GM18907 (cell line): ENCODE results near the gene TMEM164.
"Not testable (repeated sequence)": the region's sequence is repeated elsewhere in the genome, so short reads cannot be mapped to it uniquely, and the experiment has no call there.

Source experiments
- ATAC-seq: cut with Tn5 transposase; IDR thresholded peaks from one replicate; pipeline ENCODE4 v1.9.1; 2021; ENCODE audit warnings: mild to moderate bottlenecking, moderate library complexity; ENCODE audit not compliant: unreplicated experiment

The TMEM164 gene

DNA sequence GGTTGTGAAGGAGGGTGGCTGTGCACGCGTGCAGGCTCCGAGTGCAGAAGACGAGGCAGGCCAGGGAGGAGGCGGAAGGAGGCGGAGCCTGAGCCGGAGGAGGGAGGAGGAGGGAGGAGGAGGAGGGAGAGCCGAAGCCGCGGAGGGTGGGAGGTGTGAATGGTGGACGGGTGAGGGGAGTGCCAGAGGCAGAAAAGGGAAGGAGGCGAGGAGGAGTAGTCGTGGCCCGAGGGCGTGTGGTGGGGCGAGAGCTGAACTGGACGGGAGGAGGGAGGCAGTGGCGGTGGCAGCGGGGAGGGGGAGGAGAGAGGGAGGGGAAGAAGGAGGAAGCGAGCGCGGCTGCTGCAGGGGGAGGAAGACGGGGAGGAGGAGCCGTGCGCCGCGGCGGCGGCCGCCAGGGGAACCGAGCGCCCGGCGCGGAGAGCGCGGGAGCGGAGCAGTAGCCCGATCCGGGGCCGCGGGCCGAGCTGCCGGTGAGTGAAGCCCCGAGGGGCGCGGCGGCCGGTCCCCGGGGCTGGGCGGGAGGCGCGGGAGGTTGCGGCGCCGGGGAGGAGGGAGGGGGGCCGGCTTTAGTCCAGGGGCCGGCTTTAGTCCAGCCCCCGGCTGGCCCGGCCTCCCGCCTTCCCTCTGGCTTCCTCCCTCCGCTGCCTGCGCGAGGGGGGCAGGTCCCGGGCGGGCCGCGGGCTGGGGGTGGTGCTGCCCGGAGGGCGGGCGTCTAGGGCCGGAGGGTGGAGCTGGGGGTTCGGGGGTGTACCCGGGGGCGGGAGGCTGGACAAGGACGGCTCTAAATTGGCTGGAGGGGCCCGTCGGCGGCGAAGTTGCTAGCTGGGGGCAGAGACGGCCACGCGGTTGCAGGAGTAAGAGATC, at the start of gene TMEM164:
Gene TMEM164, plus strand, starts transcription at position 815 of the 867 bp plus-strand sequence. CDS start 661 bp downstream, outside the sequence.
- ATAC-seq = peak; percentile 88

DNA sequence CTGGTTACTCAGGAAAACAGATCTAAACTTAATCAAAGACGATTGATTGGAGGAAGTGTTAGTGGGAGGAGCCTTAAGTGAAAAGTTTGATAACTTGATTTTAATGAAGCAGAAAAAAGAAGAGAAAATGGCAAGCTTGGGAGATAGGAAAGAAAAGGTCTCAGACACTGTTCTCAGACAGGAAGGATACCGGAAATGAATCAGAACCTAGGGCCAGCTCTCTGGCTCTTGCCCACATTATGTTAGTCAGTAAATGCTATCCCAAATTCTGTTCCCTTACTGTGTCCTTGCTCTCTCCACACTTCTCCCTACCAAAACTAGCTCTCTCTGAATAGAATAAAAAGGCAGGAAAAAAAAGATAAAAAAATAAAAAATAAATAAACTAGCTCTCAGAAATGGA, 48.6 kb upstream of the TMEM164 start:
- ATAC-seq = no peak

DNA sequence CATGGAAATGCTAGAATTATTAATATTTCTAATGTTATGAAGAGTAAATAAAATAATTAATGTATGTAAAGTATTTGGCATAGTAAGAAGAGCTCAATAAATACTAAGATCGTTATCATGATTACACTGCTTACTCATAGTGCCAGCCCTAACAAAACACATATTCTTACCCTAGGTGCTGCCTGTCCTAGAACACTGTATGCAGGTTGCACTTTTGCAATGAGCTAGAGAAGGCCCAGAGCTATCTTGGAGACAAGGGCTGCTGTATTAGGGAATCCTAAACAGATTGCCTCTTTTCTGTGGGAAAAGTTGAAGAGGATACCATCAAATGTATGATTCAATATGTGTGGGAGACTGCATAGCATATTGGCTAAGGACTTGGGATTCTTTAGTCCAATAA, 48.0 kb upstream of the TMEM164 start:
- ATAC-seq = no peak

DNA sequence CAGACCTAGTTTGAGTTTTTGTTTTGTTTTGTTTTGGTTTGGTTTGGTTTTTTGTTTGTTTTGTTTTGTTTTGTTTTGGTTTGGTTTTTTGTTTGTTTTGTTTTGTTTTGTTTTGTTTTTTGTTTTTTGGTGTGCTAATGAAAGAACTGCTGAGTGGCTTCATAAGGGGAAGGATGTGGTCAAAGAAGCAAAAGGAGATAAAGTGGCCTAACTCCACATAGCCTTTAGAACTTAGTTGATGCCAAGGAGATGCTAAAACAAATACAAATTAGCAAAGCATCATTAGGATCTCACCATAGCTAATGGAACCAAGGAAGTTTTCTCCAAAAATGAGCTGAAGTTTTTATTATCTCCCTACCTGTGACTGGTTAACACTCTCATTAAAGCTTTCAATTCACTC, 44.6 kb upstream of the TMEM164 start:
- ATAC-seq = no peak

DNA sequence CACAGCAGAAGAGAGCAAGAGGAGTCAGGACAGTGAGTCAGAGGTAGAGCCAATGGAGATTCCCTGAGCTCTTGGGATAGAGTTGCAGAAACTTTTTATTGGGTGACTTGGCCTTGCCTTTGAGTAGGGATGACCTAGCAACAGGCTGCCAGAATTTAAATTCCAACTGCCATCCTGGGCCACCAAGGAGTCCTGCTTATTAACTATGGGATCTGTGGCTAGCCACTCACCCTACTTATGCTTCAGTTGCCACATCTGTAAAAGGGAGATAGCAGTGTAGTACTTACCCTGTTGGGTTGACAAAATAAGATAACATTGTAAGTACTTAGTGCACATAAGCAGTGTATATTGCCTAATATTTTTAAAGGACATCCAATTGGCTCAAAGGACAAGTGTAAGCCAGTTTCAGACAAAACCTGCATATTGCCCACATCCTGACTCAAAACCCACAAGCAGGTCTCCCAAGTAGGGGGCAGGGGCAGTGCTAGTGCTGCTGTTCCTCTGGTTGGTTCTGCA, 43.5 kb upstream of the TMEM164 start:
- no peak for ATAC-seq

DNA sequence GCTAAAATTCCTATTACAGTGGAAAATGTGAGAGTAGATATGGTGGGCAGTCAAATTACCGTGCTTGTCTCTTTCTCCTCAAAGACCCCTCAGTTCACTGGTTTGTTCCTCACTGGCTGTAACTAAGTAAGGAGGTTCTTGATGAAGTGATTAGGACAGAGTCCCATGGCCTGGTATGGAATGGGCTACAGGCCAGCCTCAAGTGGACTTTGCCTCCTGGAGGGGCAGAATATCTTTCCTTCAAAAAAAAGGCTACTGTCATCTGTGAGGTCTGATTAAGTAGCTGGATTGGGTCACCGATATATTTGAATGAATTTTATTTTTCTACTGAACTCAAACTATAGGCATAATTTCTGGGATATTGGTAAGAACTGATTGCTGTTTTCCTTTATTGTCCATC, 38.5 kb upstream of the TMEM164 start:
- no peak for ATAC-seq

DNA sequence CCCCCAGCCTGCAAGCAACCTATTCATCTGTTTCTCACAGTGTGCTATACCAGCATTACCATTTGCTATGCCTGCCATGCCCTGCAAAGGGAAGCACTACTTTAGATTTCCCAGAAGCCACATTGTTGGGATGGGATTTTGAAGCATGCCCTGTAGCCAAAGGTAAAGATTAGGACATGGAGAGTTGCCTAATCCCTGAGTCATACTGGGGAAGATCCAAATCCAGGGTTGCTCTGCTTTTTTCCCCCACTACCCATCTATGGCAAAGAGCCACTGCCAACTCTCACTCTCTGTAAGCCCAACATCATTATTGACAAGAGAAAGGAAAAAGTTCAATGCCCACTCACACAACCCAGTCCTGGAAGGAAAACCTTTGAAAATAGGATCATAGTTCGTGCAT, 36.7 kb upstream of the TMEM164 start:
- ATAC-seq = no peak

DNA sequence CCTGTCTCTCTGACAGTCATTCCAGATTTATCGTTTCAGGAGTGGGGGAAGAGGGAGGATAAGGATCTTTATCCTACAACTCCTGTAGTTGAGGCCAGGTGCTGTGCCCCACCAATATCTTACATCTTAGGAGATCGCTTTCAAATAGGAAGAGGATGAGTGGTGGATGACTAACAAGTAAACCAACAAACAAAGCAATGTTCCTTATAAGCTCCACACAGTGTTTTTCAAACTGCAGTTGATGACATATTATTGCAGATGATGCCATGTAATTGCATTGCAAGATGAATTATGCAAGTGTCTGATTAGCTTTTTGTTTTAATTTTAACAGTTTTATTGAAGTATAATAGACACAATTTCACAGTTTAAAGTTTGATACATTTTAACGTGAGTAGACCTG, 35.8 kb upstream of the TMEM164 start:
- no peak for ATAC-seq

DNA sequence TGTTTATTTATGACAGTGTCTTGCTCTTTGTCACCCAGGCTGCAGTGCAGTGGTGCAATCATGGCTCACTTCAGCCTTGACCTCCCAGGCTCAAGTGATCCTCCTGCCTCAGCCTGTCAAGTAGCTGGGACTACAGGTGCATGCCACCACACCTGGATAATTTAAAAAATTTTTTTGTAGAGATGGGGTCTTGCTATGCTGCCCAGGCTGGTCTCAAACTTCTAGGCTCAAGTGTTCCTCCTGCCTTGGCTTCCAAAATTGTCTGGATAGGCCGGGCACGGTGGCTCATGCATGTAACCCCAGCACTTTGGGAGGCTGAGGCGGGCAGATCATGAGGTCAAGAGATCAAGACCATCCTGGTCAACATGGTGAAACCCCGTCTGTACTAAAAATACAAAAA, 32.1 kb upstream of the TMEM164 start:
- ATAC-seq = not testable (repeated sequence)

DNA sequence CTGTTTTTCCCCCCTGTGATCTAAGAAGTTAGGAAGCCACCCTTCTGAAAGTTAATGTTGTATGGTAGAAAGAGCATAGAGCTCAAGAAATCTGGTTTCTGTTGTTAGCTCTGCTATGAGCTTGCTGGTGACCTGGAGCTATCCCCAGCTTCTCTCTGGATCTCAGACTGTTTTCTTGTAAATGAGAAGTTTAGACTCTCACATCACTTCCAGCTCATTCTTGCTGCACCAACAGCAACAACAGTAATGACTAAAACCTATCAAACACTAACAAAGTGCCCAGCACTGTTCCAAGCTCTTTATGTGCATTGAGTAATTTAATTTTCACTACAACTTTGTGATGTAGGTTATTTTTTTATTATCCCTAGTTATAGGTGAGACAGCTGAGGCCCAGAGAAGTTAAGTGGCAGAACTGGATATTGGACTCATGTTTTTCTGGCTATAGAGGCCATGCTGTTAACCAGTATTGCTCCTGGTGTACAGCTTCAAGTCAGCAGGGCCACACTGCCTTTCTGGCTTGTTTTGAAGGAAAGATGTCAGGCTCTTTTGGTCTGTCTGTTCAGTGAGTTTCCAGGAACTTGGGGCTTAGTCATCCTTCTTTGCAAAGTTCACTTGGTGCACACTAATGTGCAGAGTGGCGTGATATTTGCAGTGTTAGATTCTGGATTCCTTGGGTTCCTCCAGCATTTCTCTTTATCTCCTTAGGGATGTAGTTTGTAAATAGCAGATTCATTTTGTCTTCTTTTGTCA, 27.8 kb upstream of the TMEM164 start:
- no peak for ATAC-seq

DNA sequence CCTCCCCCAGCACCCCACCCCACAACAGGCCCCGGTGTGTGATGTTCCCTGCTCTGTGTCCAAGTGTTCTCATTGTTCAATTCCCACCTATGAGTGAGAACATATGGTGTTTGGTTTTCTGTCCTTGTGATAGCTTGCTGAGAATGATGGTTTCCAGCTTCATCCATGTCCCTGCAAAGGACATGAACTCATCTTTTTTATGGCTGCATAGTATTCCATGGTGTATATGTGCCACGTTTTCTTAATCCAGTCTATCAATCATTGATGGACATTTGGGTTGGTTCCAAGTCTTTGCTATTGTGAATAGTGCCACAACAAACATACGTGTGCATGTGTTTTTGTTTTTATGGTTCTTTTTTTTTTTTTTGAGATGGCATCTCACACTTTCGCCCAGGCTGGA, 17.7 kb upstream of the TMEM164 start:
- not testable (repeated sequence) for ATAC-seq

DNA sequence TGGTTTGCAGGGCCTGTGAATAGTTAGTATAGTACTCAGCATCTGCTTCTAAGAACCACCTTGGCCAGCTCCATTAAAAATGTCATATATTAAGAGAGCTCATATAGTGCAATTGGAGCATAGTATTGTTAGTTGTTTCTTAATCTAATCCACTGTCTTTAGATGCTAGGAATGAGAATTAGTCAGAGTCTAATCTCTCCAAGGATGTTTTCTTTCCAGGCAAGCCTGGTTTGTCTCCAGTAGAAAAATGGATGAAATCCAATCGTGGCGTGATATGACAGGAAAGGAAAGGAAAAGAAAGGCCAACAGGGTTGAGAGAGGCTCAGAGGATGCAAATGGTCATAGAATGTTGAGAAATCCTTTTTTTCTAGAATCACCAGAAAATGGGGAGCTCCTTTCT, 15.0 kb upstream of the TMEM164 start:
- no peak for ATAC-seq

DNA sequence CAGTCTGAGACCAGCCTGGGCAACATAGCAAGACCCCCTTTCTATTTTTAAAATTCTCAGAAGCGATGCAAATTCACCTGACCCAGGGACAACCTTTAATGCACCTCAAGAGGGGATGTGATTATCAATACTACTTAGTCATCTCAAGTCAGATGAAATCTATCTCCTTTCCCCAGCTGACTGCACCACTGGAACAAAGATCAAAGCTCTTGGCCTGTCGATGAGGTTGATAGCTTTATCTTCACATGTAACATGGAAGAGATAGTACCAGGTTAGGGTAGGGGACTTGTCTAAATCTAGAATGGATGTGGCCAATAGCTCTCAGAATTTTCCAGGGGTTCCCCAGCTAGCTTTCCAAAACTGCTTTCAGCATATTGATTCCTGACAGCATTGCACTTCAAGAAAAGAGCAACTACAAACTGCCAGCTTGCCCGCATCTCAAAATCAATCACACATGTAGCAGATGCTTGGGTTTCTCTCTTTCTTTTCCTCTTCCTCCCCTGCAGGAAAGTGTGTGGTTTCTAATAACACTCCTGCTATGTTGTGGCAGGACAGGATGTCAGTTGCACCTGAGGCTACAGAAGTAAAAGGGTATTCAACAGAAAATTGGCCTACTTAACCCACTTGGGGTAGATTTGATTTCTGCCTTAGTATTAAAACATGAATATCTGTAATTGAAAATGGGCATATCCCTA, 12.2 kb upstream of the TMEM164 start:
- ATAC-seq = no peak

DNA sequence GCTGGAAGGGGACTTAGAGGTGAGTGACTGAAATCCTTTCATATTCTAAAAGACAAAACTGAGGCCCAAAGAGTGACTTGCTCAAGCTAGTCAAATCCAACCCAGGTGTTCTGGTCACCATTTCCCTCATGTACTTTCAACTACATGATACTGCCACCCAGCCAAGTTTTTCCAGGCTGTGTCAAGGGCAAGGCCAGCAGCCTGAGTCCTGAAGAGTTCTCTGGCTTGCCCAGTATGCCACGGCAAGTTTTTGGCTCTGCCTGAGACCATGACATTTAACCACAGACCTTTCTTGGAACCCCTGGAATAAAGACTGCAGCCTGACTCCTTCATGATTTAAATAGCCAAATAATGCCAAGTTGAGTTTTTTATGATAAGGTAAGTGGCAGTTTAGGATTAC, 10.7 kb upstream of the TMEM164 start:
- ATAC-seq = no peak

DNA sequence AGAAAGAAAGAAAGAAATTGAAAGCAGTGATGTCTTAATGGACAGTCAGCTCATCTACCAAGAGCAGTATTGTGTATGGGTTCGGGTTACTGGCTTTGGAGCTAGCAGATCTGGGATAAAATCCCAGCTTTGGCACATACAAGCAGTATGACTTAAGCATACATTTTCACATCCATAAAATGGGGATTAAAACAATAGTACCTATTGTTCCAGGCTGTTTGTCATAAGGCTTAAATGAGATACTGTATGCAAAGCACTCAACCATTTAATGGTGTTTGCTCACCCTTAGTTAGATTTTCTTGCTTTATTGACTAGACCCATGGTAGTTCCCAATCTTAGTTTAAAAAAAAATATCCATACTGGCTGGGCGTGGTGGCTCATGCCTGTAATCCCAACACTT, 7.8 kb upstream of the TMEM164 start:
- no peak for ATAC-seq

DNA sequence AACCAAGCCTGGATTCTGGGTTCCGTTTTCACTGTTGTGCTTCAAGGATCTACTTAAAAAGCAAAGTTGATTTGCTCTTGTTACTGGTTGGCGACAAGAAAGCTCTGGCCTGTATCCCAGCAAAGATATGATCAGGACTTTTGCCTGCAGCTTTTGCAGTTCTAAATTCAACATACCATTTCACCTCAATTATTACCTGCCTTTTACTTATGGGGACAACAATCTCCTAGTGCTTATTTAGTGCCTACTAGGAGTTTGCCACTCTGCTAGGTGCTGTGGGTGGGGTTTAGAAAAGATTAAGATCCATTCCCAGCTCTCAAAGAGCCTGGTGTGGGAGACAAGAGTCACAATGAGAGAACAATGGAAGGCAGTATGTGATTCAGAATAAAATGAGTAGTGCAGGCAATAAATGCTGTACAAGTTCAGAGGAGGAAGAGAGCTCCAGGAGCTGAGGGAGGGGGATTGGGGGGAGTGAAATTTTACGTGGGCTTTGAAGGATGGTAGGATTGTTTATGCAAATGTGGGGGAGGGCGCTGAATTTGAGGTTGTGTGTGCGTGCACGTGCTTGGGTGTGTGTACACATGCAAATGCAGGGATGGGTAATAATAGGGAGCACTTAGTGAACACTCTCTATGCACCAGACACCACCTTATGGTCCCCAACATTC, 5.0 kb upstream of the TMEM164 start:
- ATAC-seq = no peak

DNA sequence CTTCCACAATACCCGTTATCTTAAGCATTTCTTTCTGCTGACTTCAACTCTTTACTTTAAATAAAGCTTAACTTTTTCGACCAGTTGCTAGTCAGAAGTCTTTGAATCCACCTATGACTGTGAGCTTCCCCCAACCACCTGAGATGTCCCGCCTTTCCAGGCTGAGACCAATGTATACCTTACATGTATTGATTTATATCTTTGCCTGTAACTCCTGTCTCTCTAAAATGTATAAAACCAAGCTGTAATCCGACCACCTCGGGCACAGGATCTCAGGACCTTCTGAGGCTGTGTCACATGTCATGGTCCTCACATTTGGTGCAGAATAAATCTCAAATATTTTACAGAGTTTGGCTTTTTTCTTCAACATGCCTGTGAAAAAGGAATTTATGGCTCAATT, 2.9 kb upstream of the TMEM164 start:
- ATAC-seq = no peak

DNA sequence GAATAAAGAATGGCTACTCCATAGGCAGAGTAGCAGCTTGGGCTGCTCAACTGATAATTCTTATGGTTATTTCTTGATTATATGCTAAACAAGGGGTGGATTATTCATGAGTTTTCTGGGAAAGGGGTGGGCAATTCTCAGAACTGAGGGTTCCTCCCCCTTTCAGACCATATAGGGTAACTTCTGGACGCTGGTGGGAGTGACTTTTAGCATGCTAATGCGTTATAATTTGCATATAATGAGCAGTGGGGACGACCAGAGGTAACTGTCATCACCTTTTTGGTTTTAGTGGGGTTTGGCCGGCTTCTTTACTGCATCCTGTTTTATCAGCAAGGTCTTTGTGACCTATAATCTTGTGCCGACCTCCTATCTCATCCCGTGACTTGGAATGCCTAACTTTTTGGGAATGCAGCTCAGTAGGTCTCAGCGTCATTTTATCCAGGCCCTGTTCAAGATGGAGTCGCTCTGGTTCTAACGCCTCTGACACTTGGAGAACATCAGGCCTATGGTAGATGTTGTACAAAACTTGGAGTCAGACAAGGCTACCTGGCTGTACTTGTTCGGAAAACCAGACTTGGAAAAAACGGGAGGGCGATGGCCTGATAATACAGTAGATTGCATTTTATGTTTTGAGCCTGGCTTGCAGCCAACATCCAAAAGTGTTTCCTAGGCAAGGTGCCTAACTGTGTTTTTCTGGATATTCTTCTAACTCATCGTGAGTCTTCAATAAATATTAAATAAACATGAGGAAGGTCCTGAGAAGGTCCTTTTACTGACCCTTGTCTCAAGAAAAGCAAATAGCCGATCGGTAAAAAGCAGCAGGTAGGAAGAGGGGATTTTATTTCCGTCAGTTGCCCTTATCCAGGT, 1.8 kb upstream of the TMEM164 start:
- ATAC-seq = no peak

DNA sequence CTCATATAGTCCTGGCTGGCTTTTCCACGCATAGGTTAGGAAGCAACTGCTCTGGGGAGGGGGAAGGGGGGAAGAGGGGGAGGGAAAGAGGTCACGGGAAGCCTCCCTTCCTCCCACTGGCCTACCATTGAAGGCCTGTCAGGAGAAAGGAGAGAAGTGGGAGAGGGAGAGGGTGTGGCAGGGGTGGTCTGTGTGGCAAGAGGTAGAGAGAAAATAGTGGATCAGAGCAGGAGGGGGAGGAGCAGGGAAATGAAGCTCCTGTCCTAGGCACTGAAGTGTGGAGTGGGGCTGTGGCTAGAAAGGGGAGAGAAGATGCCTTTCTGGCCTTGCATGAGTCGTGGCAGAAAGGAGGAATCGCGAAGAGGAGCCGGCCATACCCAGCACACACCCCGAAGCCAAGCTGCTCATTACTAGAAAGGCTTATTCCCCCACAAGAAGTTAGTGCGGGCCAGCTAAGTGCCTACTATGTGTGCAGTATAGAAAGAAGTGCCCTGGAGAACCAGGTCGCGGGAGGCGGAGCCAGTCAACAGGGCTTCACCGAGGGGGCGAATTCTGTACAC, 1.1 kb upstream of the TMEM164 start:
- no peak for ATAC-seq
